Measurements from ENCODE around the gene CMKLR1.

Gene CMKLR1

DNA sequence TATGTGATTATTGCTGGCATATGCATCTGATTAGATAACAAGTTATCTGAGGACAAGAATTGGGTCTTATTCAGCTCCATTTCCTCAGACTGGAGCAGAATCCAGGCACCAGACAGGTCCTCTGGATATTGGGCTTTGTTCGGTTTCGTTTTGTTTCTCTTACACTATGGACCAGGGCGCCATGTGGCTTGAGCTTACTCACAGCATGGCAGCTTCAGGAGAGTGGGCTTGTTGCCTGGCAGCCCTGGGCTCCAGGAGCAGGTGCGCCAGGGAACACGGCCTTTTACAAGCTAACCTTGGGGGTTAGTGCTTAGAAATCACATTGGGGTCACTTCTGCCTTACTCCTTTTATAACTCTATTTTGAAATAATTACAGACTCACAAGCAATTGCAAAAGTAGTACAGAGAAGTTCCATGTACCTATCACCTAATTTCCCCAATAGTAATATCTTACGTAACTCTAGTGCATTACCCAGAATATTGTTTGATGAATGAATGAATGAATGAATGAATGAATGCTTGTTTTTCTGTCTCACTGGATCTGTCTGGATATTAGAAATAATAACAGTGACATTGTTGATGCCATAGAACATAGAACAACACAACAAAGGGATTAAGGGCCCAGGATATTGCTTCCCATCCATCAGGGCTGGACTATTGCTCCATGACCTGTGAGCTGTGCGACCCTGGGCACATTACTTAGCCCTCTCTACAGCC lies 39.0 kb downstream of the CMKLR1 start:
- Histone ChIP-seq H3K4me3 (ENCODE audit: low read depth in 1 of 2, low read length in 2 of 2) (no peak overlapping the region), H3K9ac (ENCODE audit: low read depth in 1 of 2, low read length in 2 of 2) (no peak overlapping the region), H3K27me3 (ENCODE audit: control insufficient read depth in 1 of 2, insufficient read depth in 2 of 2, low read length in 2 of 2) (peaks cover 0 to 2% of the 10 kb centered on the region in 2 donors), H3K9me3 (ENCODE audit: control insufficient read depth in 1 of 2, low read length in 2 of 2) (no peaks in the 10 kb centered on the region), H3K36me3 (ENCODE audit: control insufficient read depth in 1 of 2, insufficient read depth in 2 of 2, low read length in 2 of 2) (no peaks in the 10 kb centered on the region), H3K27ac (ENCODE audit: low read depth, low read length) (no peak overlapping the region), H3K4me1 (ENCODE audit: control insufficient read depth in 1 of 2, insufficient read depth in 2 of 2, low read length in 2 of 2) (peaks cover 19 to 26% of the 10 kb centered on the region in 2 donors)

- Histone ChIP-seq H3K36me3 (ENCODE audit: control insufficient read depth in 1 of 2, insufficient read depth in 2 of 2, low read length in 2 of 2) (no peaks in the 10 kb centered on the region), H3K9me3 (ENCODE audit: control insufficient read depth in 1 of 2, low read length in 2 of 2) (no peaks in the 10 kb centered on the region), H3K27me3 (ENCODE audit: control insufficient read depth in 1 of 2, insufficient read depth in 2 of 2, low read length in 2 of 2) (peaks cover 0 to 2% of the 10 kb centered on the region in 2 donors), H3K27ac (ENCODE audit: low read depth, low read length) (no peak overlapping the region), H3K4me3 (ENCODE audit: low read depth in 1 of 2, low read length in 2 of 2) (no peak overlapping the region), H3K9ac (ENCODE audit: low read depth in 1 of 2, low read length in 2 of 2) (no peak overlapping the region), H3K4me1 (ENCODE audit: control insufficient read depth in 1 of 2, insufficient read depth in 2 of 2, low read length in 2 of 2) (peaks cover 19 to 21% of the 10 kb centered on the region in 2 donors)
Measured at GRCh38 chr12:108299516-108299915, 39.6 kb downstream of the CMKLR1 start.

- no peak overlapping the region for H3K27ac ChIP-seq (ENCODE audit: low read depth, low read length)
Measured at GRCh38 chr12:108298761-108299275, 40.3 kb downstream of the CMKLR1 start.

DNA sequence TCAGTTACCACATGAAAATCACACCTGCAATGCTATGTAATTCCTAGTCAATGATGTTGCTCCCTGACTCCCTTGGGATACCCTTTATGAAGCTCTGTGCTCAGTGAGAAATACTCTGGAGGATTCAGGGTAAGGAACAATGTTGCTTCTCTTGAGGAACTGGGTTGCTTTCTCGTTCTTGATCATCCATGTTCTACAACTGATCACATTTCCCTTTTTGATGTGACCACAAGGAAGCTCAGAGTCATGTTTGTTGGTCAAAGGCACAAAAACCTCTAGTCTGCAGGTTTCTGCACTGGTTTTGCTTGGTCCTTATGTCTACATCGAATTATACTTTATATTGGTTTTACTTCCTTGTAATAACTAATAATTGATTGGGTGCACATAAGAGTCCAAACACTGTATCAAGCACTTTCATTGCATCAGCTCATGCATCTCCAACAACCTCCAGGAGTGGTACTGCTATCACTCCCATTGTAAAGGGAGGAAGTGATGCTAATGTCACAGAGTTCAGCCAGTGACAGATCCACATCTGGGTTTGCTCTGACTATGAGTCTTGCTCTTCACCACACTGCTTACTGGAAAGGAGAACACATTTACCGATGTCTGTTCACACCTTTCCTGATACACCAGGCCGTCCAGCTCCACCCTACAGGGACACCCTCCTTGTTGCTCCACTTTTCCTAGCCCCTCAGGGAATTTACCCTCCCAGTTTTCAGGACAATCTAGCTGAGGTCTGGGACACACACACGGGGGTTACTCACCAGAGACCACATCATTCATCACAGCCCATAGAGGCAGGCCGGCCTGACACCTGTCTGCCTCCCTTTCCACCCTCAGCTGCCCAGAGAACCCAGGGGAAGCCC lies 41.0 kb downstream of the CMKLR1 start:
- peaks cover 0 to 2% of the 10 kb centered on the region in 2 donors for H3K27me3 ChIP-seq (ENCODE audit: control insufficient read depth in 1 of 2, insufficient read depth in 2 of 2, low read length in 2 of 2)
- no peak overlapping the region for H3K9ac ChIP-seq (ENCODE audit: low read depth in 1 of 2, low read length in 2 of 2)
- H3K9me3 ChIP-seq (ENCODE audit: control insufficient read depth in 1 of 2, low read length in 2 of 2), result no peaks in the 10 kb centered on the region
- no peak overlapping the region for H3K4me3 ChIP-seq (ENCODE audit: low read depth in 1 of 2, low read length in 2 of 2)
- H3K4me1 ChIP-seq (ENCODE audit: control insufficient read depth in 1 of 2, insufficient read depth in 2 of 2, low read length in 2 of 2), result peaks cover 10 to 19% of the 10 kb centered on the region in 2 donors
- H3K27ac ChIP-seq (ENCODE audit: low read depth, low read length), result no peak overlapping the region
- no peaks in the 10 kb centered on the region for H3K36me3 ChIP-seq (ENCODE audit: control insufficient read depth in 1 of 2, insufficient read depth in 2 of 2, low read length in 2 of 2)

More at GRCh38 chr12:108298761-108299275, 40.3 kb downstream of the CMKLR1 start:
- H3K9ac ChIP-seq (ENCODE audit: low read depth in 1 of 2, low read length in 2 of 2), result no peak overlapping the region
- H3K9me3 ChIP-seq (ENCODE audit: control insufficient read depth in 1 of 2, low read length in 2 of 2), result no peaks in the 10 kb centered on the region
- H3K4me1 ChIP-seq (ENCODE audit: control insufficient read depth in 1 of 2, insufficient read depth in 2 of 2, low read length in 2 of 2), result peaks cover 15 to 19% of the 10 kb centered on the region in 2 donors
- H3K27me3 ChIP-seq (ENCODE audit: control insufficient read depth in 1 of 2, insufficient read depth in 2 of 2, low read length in 2 of 2), result peaks cover 0 to 2% of the 10 kb centered on the region in 2 donors
- H3K4me3 ChIP-seq (ENCODE audit: low read depth in 1 of 2, low read length in 2 of 2), result no peak overlapping the region
- H3K36me3 ChIP-seq (ENCODE audit: control insufficient read depth in 1 of 2, insufficient read depth in 2 of 2, low read length in 2 of 2), result no peaks in the 10 kb centered on the region

GRCh38 chr12:108297424-108297823 lies 41.7 kb downstream of the CMKLR1 start:
- no peaks in the 10 kb centered on the region for H3K9me3 ChIP-seq (ENCODE audit: control insufficient read depth in 1 of 2, low read length in 2 of 2)

GRCh38 chr12:108296945-108297344 lies 42.2 kb downstream of the CMKLR1 start:
- Histone ChIP-seq H3K4me1 (ENCODE audit: control insufficient read depth in 1 of 2, insufficient read depth in 2 of 2, low read length in 2 of 2) (peaks cover under 1 to 10% of the 10 kb centered on the region in 2 donors), H3K27me3 (ENCODE audit: control insufficient read depth in 1 of 2, insufficient read depth in 2 of 2, low read length in 2 of 2) (peaks cover 0 to 2% of the 10 kb centered on the region in 2 donors), H3K9ac (ENCODE audit: low read depth in 1 of 2, low read length in 2 of 2) (no peak overlapping the region), H3K4me3 (ENCODE audit: low read depth in 1 of 2, low read length in 2 of 2) (no peak overlapping the region), H3K9me3 (ENCODE audit: control insufficient read depth in 1 of 2, low read length in 2 of 2) (no peaks in the 10 kb centered on the region), H3K27ac (ENCODE audit: low read depth, low read length) (no peak overlapping the region), H3K36me3 (ENCODE audit: control insufficient read depth in 1 of 2, insufficient read depth in 2 of 2, low read length in 2 of 2) (peaks cover 0 to 6% of the 10 kb centered on the region in 2 donors)

More at GRCh38 chr12:108297424-108297823, 41.7 kb downstream of the CMKLR1 start:
- Histone ChIP-seq H3K36me3 (ENCODE audit: control insufficient read depth in 1 of 2, insufficient read depth in 2 of 2, low read length in 2 of 2) (peaks cover 0 to 2% of the 10 kb centered on the region in 2 donors), H3K27ac (ENCODE audit: low read depth, low read length) (no peak overlapping the region), H3K9ac (ENCODE audit: low read depth in 1 of 2, low read length in 2 of 2) (no peak overlapping the region), H3K4me3 (ENCODE audit: low read depth in 1 of 2, low read length in 2 of 2) (no peak overlapping the region), H3K27me3 (ENCODE audit: control insufficient read depth in 1 of 2, insufficient read depth in 2 of 2, low read length in 2 of 2) (peaks cover 0 to 2% of the 10 kb centered on the region in 2 donors), H3K4me1 (ENCODE audit: control insufficient read depth in 1 of 2, insufficient read depth in 2 of 2, low read length in 2 of 2) (peaks cover 5 to 15% of the 10 kb centered on the region in 2 donors)

GRCh38 chr12:108295641-108296040 lies 43.5 kb downstream of the CMKLR1 start:
- Histone ChIP-seq H3K36me3 (ENCODE audit: control insufficient read depth in 1 of 2, insufficient read depth in 2 of 2, low read length in 2 of 2) (peaks cover 0 to 8% of the 10 kb centered on the region in 2 donors), H3K9ac (ENCODE audit: low read depth in 1 of 2, low read length in 2 of 2) (no peak overlapping the region), H3K9me3 (ENCODE audit: control insufficient read depth in 1 of 2, low read length in 2 of 2) (no peaks in the 10 kb centered on the region), H3K27me3 (ENCODE audit: control insufficient read depth in 1 of 2, insufficient read depth in 2 of 2, low read length in 2 of 2) (peaks cover 0 to 2% of the 10 kb centered on the region in 2 donors), H3K4me1 (ENCODE audit: control insufficient read depth in 1 of 2, insufficient read depth in 2 of 2, low read length in 2 of 2) (peaks cover 0 to 10% of the 10 kb centered on the region in 2 donors), H3K27ac (ENCODE audit: low read depth, low read length) (no peak overlapping the region), H3K4me3 (ENCODE audit: low read depth in 1 of 2, low read length in 2 of 2) (no peak overlapping the region)

- H3K4me3 ChIP-seq (ENCODE audit: low read depth in 1 of 2, low read length in 2 of 2), result no peak overlapping the region
- H3K4me1 ChIP-seq (ENCODE audit: control insufficient read depth in 1 of 2, insufficient read depth in 2 of 2, low read length in 2 of 2), result no peaks in the 10 kb centered on the region
- H3K9me3 ChIP-seq (ENCODE audit: control insufficient read depth in 1 of 2, low read length in 2 of 2), result no peaks in the 10 kb centered on the region
- no peak overlapping the region for H3K27ac ChIP-seq (ENCODE audit: low read depth, low read length)
- no peak overlapping the region for H3K9ac ChIP-seq (ENCODE audit: low read depth in 1 of 2, low read length in 2 of 2)
- H3K36me3 ChIP-seq (ENCODE audit: control insufficient read depth in 1 of 2, insufficient read depth in 2 of 2, low read length in 2 of 2), result peaks cover 0 to 8% of the 10 kb centered on the region in 2 donors
- no peaks in the 10 kb centered on the region for H3K27me3 ChIP-seq (ENCODE audit: control insufficient read depth in 1 of 2, insufficient read depth in 2 of 2, low read length in 2 of 2)
Measured at GRCh38 chr12:108289350-108290161, 49.6 kb downstream of the CMKLR1 start.

GRCh38 chr12:108287227-108287626 lies 51.9 kb downstream of the CMKLR1 start:
- H3K9ac ChIP-seq (ENCODE audit: low read depth in 1 of 2, low read length in 2 of 2), result no peak overlapping the region
- H3K9me3 ChIP-seq (ENCODE audit: control insufficient read depth in 1 of 2, low read length in 2 of 2), result no peaks in the 10 kb centered on the region
- H3K27me3 ChIP-seq (ENCODE audit: control insufficient read depth in 1 of 2, insufficient read depth in 2 of 2, low read length in 2 of 2), result no peaks in the 10 kb centered on the region
- H3K4me1 ChIP-seq (ENCODE audit: control insufficient read depth in 1 of 2, insufficient read depth in 2 of 2, low read length in 2 of 2), result no peaks in the 10 kb centered on the region
- no peak overlapping the region for H3K27ac ChIP-seq (ENCODE audit: low read depth, low read length)
- H3K4me3 ChIP-seq (ENCODE audit: low read depth in 1 of 2, low read length in 2 of 2), result no peak overlapping the region
- H3K36me3 ChIP-seq (ENCODE audit: control insufficient read depth in 1 of 2, insufficient read depth in 2 of 2, low read length in 2 of 2), result peaks cover 0 to 5% of the 10 kb centered on the region in 2 donors

Measured in duodenal mucosa (tissue), 2 donors.